Measurements from ENCODE around the gene PHF1.

DNA sequence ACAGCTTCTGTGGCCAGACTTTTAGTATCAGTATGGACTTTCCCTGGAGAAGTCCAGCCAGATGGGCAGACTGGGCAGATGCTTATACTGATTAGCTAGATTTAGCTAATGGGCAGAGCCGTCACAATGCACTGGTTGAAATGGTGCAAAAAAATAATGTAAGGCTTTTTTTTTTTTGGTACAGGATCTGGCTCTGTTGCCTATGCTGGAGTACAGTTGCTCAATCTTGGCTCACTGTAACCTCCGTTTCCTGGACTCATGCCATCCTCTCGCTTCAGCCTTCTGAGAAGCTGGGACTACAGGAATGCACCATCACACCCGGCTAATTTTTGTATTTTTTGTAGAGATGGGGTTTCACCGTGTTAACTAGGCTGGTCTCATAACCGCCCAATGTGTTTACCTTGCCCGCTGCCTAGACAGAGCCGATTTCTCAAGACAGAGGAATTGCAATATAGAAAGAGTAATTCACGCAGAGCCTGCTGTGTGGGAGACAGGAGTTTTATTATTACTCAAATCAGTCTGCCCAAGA is 35.6 kb upstream of the PHF1 start:
- TF ChIP-seq, protein P1, sequence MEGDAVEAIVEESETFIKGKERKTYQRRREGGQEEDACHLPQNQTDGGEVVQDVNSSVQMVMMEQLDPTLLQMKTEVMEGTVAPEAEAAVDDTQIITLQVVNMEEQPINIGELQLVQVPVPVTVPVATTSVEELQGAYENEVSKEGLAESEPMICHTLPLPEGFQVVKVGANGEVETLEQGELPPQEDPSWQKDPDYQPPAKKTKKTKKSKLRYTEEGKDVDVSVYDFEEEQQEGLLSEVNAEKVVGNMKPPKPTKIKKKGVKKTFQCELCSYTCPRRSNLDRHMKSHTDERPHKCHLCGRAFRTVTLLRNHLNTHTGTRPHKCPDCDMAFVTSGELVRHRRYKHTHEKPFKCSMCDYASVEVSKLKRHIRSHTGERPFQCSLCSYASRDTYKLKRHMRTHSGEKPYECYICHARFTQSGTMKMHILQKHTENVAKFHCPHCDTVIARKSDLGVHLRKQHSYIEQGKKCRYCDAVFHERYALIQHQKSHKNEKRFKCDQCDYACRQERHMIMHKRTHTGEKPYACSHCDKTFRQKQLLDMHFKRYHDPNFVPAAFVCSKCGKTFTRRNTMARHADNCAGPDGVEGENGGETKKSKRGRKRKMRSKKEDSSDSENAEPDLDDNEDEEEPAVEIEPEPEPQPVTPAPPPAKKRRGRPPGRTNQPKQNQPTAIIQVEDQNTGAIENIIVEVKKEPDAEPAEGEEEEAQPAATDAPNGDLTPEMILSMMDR (IDR thresholded peaks at IDR 0.05; ENCODE audit: low read length) = no peak
- no peak for TF ChIP-seq EZH2 (IDR thresholded peaks at IDR 0.05; ENCODE audit: borderline replicate concordance, low read length)

Measured in OCI-LY1 (cell line).